Motor neuron (in vitro differentiated cells): Measurements from ENCODE around the gene KPNA6. TPM values are rescaled to one million over a fixed set of nuclear protein-coding genes. Genes with fewer than 3 reads are reported as not detected.
"Not testable (repeated sequence)": the region's sequence is repeated elsewhere in the genome, so short reads cannot be mapped to it uniquely, and the experiment has no call there.

ENCODE experiments used
- ATAC-seq, 8 experiments: fragments of 200-7000 bp; cut with Tn5 transposase; replicated peaks in 6 of 8; 2 replicates each; pipeline ENCODE4 v1.8.0; 2021; ENCODE audit warnings: mild to moderate bottlenecking in 8 of 8, moderate library complexity in 8 of 8
- H3K27ac ChIP-seq, 2 donors: fragments of 250-450 bp; sonication (Bioruptor Pico); 2 replicates each; pipeline ENCODE4 v1.9.0; 2021; ENCODE audit warnings: antibody characterized with exemption in 2 of 2, mild to moderate bottlenecking in 2 of 2, moderate library complexity in 1 of 2
- H3K4me1 ChIP-seq, 2 donors: fragments of 250-450 bp; sonication (Bioruptor Pico); replicated peaks in 1 of 2; 2 replicates each; pipeline ENCODE4 v1.6.1; 2021; ENCODE audit warnings: antibody characterized with exemption in 2 of 2, mild to moderate bottlenecking in 2 of 2, moderate library complexity in 1 of 2
- H3K4me3 ChIP-seq, 5 donors: fragments of 250-450 bp; sonication (Bioruptor Pico); 2 replicates each; pipeline ENCODE4 v1.9.0; 2021; ENCODE audit warnings: antibody characterized with exemption in 5 of 5, mild to moderate bottlenecking in 5 of 5, moderate library complexity in 4 of 5
- WGBS, 10 experiments: fragments of 450-650 bp; shearing (Covaris generic); methylation state at CpG; one replicate each; pipeline ENCODE4 v1.0.0; 2022; 5-methylcytosine and 5-hydroxymethylcytosine counted together
- in situ Hi-C, 9 experiments: fragments of 400-800 bp; cut with MboI; loops; one replicate each; pipeline ENCODE4 v1.15.0; 2021; ENCODE audit warnings: low sequenced_read_pairs in 9 of 9, low pct_unique_long_range_greater_than_20kb in 2 of 9; ENCODE audit not compliant: unreplicated experiment in 9 of 9
- total RNA-seq, 8 experiments: library from RNA; unstranded; fragments of 300-600 nt; gene quantifications; 2 replicates each; pipeline versions ENCODE4 v1.2.3 to v1.2.4, GENCODE V29; 2022

Gene KPNA6
- total RNA-seq, 8 experiments from 2014 or later = 35.3 to 53.4 (median 40.7) TPM

GRCh38 chr1:32074841-32075240, 33.0 kb upstream of the KPNA6 start:
- no peak overlapping the region for H3K4me3 ChIP-seq
- WGBS, 10 experiments = 93 to 98% (median 95%) methylated on average over 2 to 8 of the region's 9 CpGs; no CpG with 5 or more reads in 6 of the 10 experiments
- no peak for ATAC-seq
- H3K27ac ChIP-seq = no peak overlapping the region
- in situ Hi-C loops = no loop called here
- H3K4me1 ChIP-seq = peaks cover 13 to 15% of the 10 kb centered on the region in 2 donors

GRCh38 chr1:32077451-32077850, 30.4 kb upstream of the KPNA6 start:
- WGBS, 10 experiments = 40 to 100% (median 80%) methylated on average over 1 to 3 of the region's 3 CpGs; no CpG with 5 or more reads in 2 of the 10 experiments
- Histone ChIP-seq H3K4me1 (peaks cover 7% of the 10 kb centered on the region in 2 donors), H3K27ac (no peak overlapping the region), H3K4me3 (no peak overlapping the region)
- in situ Hi-C loops = no loop called here
- ATAC-seq = no peak

GRCh38 chr1:32082022-32082421, 25.8 kb upstream of the KPNA6 start:
- Histone ChIP-seq H3K27ac (no peak overlapping the region), H3K4me3 (no peak overlapping the region), H3K4me1 (no peaks in the 10 kb centered on the region)
- 19 to 100% (median 91%) methylated on average over 1 of the region's 1 CpG; no CpG with 5 or more reads in 1 of the 10 experiments for WGBS, 10 experiments
- ATAC-seq = no peak
- in situ Hi-C loops = no loop called here

- H3K27ac ChIP-seq, in situ Hi-C loops, H3K4me1 ChIP-seq, ATAC-seq, H3K4me3 ChIP-seq: not testable (repeated sequence)
- WGBS, 10 experiments = 83 to 100% (median 100%) methylated on average over 1 to 2 of the region's 2 CpGs; no CpG with 5 or more reads in 5 of the 10 experiments
Measured at GRCh38 chr1:32086381-32086780, 21.5 kb upstream of the KPNA6 start.

GRCh38 chr1:32091176-32091575, 16.7 kb upstream of the KPNA6 start:
- in situ Hi-C loops = no loop called here
- 96 to 100% (median 99%) methylated on average over 2 to 7 of the region's 8 CpGs; no CpG with 5 or more reads in 4 of the 10 experiments for WGBS, 10 experiments
- no peak overlapping the region for H3K4me3 ChIP-seq

GRCh38 chr1:32091591-32091990, 16.3 kb upstream of the KPNA6 start:
- 90 to 100% (median 96%) methylated on average over 1 to 8 of the region's 15 CpGs; no CpG with 5 or more reads in 3 of the 10 experiments for WGBS, 10 experiments
- H3K27ac ChIP-seq = no peak overlapping the region
- no peak overlapping the region for H3K4me3 ChIP-seq
- in situ Hi-C loops = no loop called here
- H3K4me1 ChIP-seq = no peaks in the 10 kb centered on the region
- ATAC-seq = peak in 2 of 8 experiments; percentile 12 to 29

More at GRCh38 chr1:32091176-32091575, 16.7 kb upstream of the KPNA6 start:
- ATAC-seq = peak in 1 of 8 experiments; percentile 7
- no peaks in the 10 kb centered on the region for H3K4me1 ChIP-seq
- no peak overlapping the region for H3K27ac ChIP-seq

GRCh38 chr1:32094746-32095521, 12.9 kb upstream of the KPNA6 start:
- WGBS, 10 experiments = 50 to 100% (median 96%) methylated on average over 1 to 10 of the region's 11 CpGs; no CpG with 5 or more reads in 3 of the 10 experiments

GRCh38 chr1:32099426-32099825, 8.4 kb upstream of the KPNA6 start:
- Histone ChIP-seq H3K4me3 (no peak overlapping the region), H3K4me1 (no peaks in the 10 kb centered on the region), H3K27ac (no peak overlapping the region)
- WGBS, 10 experiments = 33 to 100% (median 97%) methylated on average over 1 to 4 of the region's 4 CpGs; no CpG with 5 or more reads in 1 of the 10 experiments
- ATAC-seq = no peak
- in situ Hi-C loops = no loop called here

More at GRCh38 chr1:32094746-32095521, 12.9 kb upstream of the KPNA6 start:
- Histone ChIP-seq H3K4me1 (no peaks in the 10 kb centered on the region), H3K4me3 (no peak overlapping the region), H3K27ac (no peak overlapping the region)
- ATAC-seq = peak in 2 of 8 experiments; percentile 26 to 27
- in situ Hi-C loops = no loop called here

- no peak for ATAC-seq
- H3K4me1 ChIP-seq = no peaks in the 10 kb centered on the region
- 80 to 100% (median 94%) methylated on average over 1 to 10 of the region's 10 CpGs; no CpG with 5 or more reads in 3 of the 10 experiments for WGBS, 10 experiments
- in situ Hi-C loops = no loop called here
- no peak overlapping the region for H3K4me3 ChIP-seq
- H3K27ac ChIP-seq = no peak overlapping the region
Measured at GRCh38 chr1:32100359-32100758, 7.5 kb upstream of the KPNA6 start.

- Histone ChIP-seq H3K4me3 (no peak overlapping the region), H3K4me1 (no peaks in the 10 kb centered on the region), H3K27ac (no peak overlapping the region)
- in situ Hi-C loops = no loop called here
- 62 to 100% (median 93%) methylated on average over 2 to 8 of the region's 9 CpGs for WGBS, 10 experiments
- ATAC-seq = peak in 2 of 8 experiments; percentile 22 to 54
Measured at GRCh38 chr1:32100807-32101708, 6.8 kb upstream of the KPNA6 start.

GRCh38 chr1:32104127-32104526, 3.7 kb upstream of the KPNA6 start:
- no peak overlapping the region for H3K4me3 ChIP-seq
- ATAC-seq = no peak
- peaks cover 2 to 3% of the 10 kb centered on the region in 2 donors for H3K4me1 ChIP-seq
- WGBS, 10 experiments = 20 to 100% (median 78%) methylated on average over 1 to 4 of the region's 4 CpGs; no CpG with 5 or more reads in 1 of the 10 experiments
- in situ Hi-C loops = no loop called here
- no peak overlapping the region for H3K27ac ChIP-seq

- H3K4me3 ChIP-seq = no peak overlapping the region
- no peak overlapping the region for H3K27ac ChIP-seq
- peaks cover 9 to 13% of the 10 kb centered on the region in 2 donors for H3K4me1 ChIP-seq
- 63 to 100% (median 78%) methylated on average over 1 of the region's 1 CpG; no CpG with 5 or more reads in 4 of the 10 experiments for WGBS, 10 experiments
- in situ Hi-C loops = no loop called here
- ATAC-seq = no peak
Measured at GRCh38 chr1:32105338-32105737, 2.5 kb upstream of the KPNA6 start.
